HuH-7 (cell line): ENCODE measurements around the gene CHRNE.
"Not testable (repeated sequence)": the region's sequence is repeated elsewhere in the genome, so short reads cannot be mapped to it uniquely, and the experiment has no call there.

Experiments
- DNase-seq: peaks from one replicate; pipeline ENCODE4 v3.0.0; 2011; ENCODE audit warnings: low spot score

Gene CHRNE

GRCh38 chr17:4887581-4887980, 15.3 kb downstream of the CHRNE start:
- no peak for DNase-seq

- DNase-seq = no peak
Observed at GRCh38 chr17:4886830-4887229, 16.1 kb downstream of the CHRNE start.

GRCh38 chr17:4884489-4884888, 18.4 kb downstream of the CHRNE start:
- DNase-seq = no peak

- peak; percentile 68 for DNase-seq
Observed at GRCh38 chr17:4881761-4882555, 20.9 kb downstream of the CHRNE start.

- no peak for DNase-seq
Observed at GRCh38 chr17:4880857-4881256, 22.0 kb downstream of the CHRNE start.

GRCh38 chr17:4879601-4880000, 23.3 kb downstream of the CHRNE start:
- DNase-seq = no peak

GRCh38 chr17:4877089-4877488, 25.8 kb downstream of the CHRNE start:
- DNase-seq = no peak

GRCh38 chr17:4872786-4873185, 30.1 kb downstream of the CHRNE start:
- DNase-seq = no peak

- DNase-seq = no peak
Observed at GRCh38 chr17:4870855-4871254, 32.0 kb downstream of the CHRNE start.

- DNase-seq = not testable (repeated sequence)
Observed at GRCh38 chr17:4869058-4869998, 33.6 kb downstream of the CHRNE start.

- DNase-seq = not testable (repeated sequence)
Observed at GRCh38 chr17:4867535-4867934, 35.4 kb downstream of the CHRNE start.

- no peak for DNase-seq
Observed at GRCh38 chr17:4863321-4863720, 39.6 kb downstream of the CHRNE start.

GRCh38 chr17:4862720-4863119, 40.2 kb downstream of the CHRNE start:
- no peak for DNase-seq

- no peak for DNase-seq
Observed at GRCh38 chr17:4861052-4861451, 41.8 kb downstream of the CHRNE start.

GRCh38 chr17:4860651-4861050, 42.2 kb downstream of the CHRNE start:
- no peak for DNase-seq

GRCh38 chr17:4859816-4860625, 42.9 kb downstream of the CHRNE start:
- DNase-seq = no peak

- DNase-seq = no peak
Observed at GRCh38 chr17:4858882-4859260, 44.0 kb downstream of the CHRNE start.

GRCh38 chr17:4858068-4858881, 44.6 kb downstream of the CHRNE start:
- no peak for DNase-seq

GRCh38 chr17:4857347-4857746, 45.6 kb downstream of the CHRNE start:
- not testable (repeated sequence) for DNase-seq

- no peak for DNase-seq
Observed at GRCh38 chr17:4856937-4857314, 46.0 kb downstream of the CHRNE start.

GRCh38 chr17:4856271-4856936, 46.5 kb downstream of the CHRNE start:
- no peak for DNase-seq
